HepG2 (cell line): ENCODE results near the gene TMEM14C. TPM values are rescaled to one million over a fixed set of nuclear protein-coding genes. Genes with fewer than 3 reads are reported as not detected.
A peak's percentile ranks its signal among the peaks of the same experiment; 100 is the strongest.
"Not testable (repeated sequence)": the region's sequence is repeated elsewhere in the genome, so short reads cannot be mapped to it uniquely, and the experiment has no call there.

ENCODE experiments used
- CEBPG ChIP-seq: IDR thresholded peaks from 2 replicates; pipeline ENCODE4 v1.6.1; 2016
- FOXA3 ChIP-seq: IDR thresholded peaks from 2 replicates; pipeline ENCODE4 v1.6.1; 2016; ENCODE audit warnings: missing genetic modification reagents, missing compliant biosample characterization
- FOXP1 ChIP-seq, 2 experiments: fragments of 450-650 bp in 1 of 2; IDR thresholded peaks; 2 replicates each; pipeline ENCODE4 v1.6.1; 2017 to 2018; ENCODE audit warnings: antibody characterized with exemption in 1 of 2
- GABPA ChIP-seq, 2 experiments: IDR thresholded peaks; 2 replicates each; pipeline ENCODE4 v1.6.1; 2011 to 2016; ENCODE audit warnings: low read depth in 2 of 2, low read length in 1 of 2, missing biosample characterization in 1 of 2, missing genetic modification characterization in 1 of 2
- MIER2 ChIP-seq: IDR thresholded peaks from 2 replicates; pipeline ENCODE4 v1.6.1; 2016; ENCODE audit warnings: missing biosample characterization, missing genetic modification reagents
- NFYC ChIP-seq: IDR thresholded peaks from 2 replicates; pipeline ENCODE4 v1.6.1; 2016; ENCODE audit warnings: missing genetic modification reagents, missing compliant biosample characterization
- SP140L ChIP-seq: sonication (generic); formaldehyde crosslinking; IDR thresholded peaks from 2 replicates; pipeline ENCODE4 v1.4.0; 2020; ENCODE audit warnings: missing genetic modification reagents, borderline replicate concordance
- ZBTB21 ChIP-seq: sonication (generic); formaldehyde crosslinking; IDR thresholded peaks from 2 replicates; pipeline ENCODE4 v1.4.0; 2020; ENCODE audit warnings: missing genetic modification reagents
- ZGPAT ChIP-seq: IDR thresholded peaks from 2 replicates; pipeline ENCODE4 v1.6.1; 2016; ENCODE audit warnings: mild to moderate bottlenecking
- ZNF256 ChIP-seq: sonication (generic); formaldehyde crosslinking; conservative IDR thresholded peaks from 2 replicates; pipeline ENCODE4 v1.4.0; 2020; ENCODE audit warnings: missing genetic modification reagents
- ZNF557 ChIP-seq: sonication (generic); formaldehyde crosslinking; IDR thresholded peaks from 2 replicates; pipeline ENCODE4 v1.4.0; 2020; ENCODE audit warnings: missing genetic modification reagents
- ZNF800 ChIP-seq: sonication (generic); formaldehyde crosslinking; IDR thresholded peaks from 2 replicates; pipeline ENCODE4 v1.4.0; 2020; ENCODE audit warnings: missing genetic modification reagents
- polyA plus RNA-seq, 8 experiments: library from polyadenylated mRNA; depleted of rRNA in 3 of 8; stranded (reverse) in 7 of 8; unstranded in 1 of 8; fragments of >200 nt; fragmentation: Illumina TruSeq in 4 of 8; extraction: Trizol in 4 of 8; gene quantifications; 2 replicates each; pipeline versions ENCODE4 v1.2.1 to v1.2.3, GENCODE V29; 2011 to 2016; ENCODE audit warnings: low read depth in 4 of 8, missing spikeins in 1 of 8, mixed read lengths in 1 of 8; ENCODE audit not compliant: insufficient read depth in 1 of 8
- total RNA-seq, 5 experiments: library from RNA; depleted of rRNA; stranded (reverse); fragments of >200 nt; fragmentation: Illumina TruSeq; extraction: Trizol; gene quantifications; 2 replicates each; pipeline ENCODE4 v1.2.3, GENCODE V29; 2016; ENCODE audit warnings: low read depth in 1 of 5
- TF ChIP-seq, protein P1 (sequence below): sonication (generic); formaldehyde crosslinking; IDR thresholded peaks from 2 replicates; pipeline ENCODE4 v1.4.0; 2020; ENCODE audit warnings: mild to moderate bottlenecking, missing genetic modification reagents, borderline replicate concordance
- TF ChIP-seq, protein P2 (sequence below), 2 experiments: sonication (generic) in 1 of 2; formaldehyde crosslinking in 1 of 2; IDR thresholded peaks; 2 replicates each; pipeline versions ENCODE4 v1.4.0 to v1.6.1; 2018 to 2020; ENCODE audit warnings: missing genetic modification reagents in 2 of 2, borderline replicate concordance in 1 of 2, low read depth in 1 of 2, mild to moderate bottlenecking in 1 of 2, missing biosample characterization in 1 of 2

TMEM14C gene
- total and polyA plus RNA-seq, 2 of the 13 experiments (the other 11 are each of a cell fraction or from before 2014, with no cell fraction given) = 184 TPM

GRCh38 chr6:10720960-10721849 is 1.7 kb upstream of the TMEM14C start (continued):
- TF ChIP-seq, protein P1, sequence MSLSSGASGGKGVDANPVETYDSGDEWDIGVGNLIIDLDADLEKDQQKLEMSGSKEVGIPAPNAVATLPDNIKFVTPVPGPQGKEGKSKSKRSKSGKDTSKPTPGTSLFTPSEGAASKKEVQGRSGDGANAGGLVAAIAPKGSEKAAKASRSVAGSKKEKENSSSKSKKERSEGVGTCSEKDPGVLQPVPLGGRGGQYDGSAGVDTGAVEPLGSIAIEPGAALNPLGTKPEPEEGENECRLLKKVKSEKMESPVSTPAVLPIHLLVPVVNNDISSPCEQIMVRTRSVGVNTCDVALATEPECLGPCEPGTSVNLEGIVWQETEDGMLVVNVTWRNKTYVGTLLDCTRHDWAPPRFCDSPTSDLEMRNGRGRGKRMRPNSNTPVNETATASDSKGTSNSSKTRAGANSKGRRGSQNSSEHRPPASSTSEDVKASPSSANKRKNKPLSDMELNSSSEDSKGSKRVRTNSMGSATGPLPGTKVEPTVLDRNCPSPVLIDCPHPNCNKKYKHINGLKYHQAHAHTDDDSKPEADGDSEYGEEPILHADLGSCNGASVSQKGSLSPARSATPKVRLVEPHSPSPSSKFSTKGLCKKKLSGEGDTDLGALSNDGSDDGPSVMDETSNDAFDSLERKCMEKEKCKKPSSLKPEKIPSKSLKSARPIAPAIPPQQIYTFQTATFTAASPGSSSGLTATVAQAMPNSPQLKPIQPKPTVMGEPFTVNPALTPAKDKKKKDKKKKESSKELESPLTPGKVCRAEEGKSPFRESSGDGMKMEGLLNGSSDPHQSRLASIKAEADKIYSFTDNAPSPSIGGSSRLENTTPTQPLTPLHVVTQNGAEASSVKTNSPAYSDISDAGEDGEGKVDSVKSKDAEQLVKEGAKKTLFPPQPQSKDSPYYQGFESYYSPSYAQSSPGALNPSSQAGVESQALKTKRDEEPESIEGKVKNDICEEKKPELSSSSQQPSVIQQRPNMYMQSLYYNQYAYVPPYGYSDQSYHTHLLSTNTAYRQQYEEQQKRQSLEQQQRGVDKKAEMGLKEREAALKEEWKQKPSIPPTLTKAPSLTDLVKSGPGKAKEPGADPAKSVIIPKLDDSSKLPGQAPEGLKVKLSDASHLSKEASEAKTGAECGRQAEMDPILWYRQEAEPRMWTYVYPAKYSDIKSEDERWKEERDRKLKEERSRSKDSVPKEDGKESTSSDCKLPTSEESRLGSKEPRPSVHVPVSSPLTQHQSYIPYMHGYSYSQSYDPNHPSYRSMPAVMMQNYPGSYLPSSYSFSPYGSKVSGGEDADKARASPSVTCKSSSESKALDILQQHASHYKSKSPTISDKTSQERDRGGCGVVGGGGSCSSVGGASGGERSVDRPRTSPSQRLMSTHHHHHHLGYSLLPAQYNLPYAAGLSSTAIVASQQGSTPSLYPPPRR = 0 out of 2 replicates have a peak, but pooled peaks have one; percentile 34
- peak; percentile 56; the same call in 1 of the 2 replicates for TF ChIP-seq MIER2 (CRISPR knock-in tag)
- peak; percentile 44; the same call in 1 of the 2 replicates for TF ChIP-seq ZNF800 (CRISPR knock-in tag)
- TF ChIP-seq NFYC (CRISPR knock-in tag) = peak; percentile 93
- peak; percentile 75 for TF ChIP-seq ZGPAT
- peak; percentile 47 for TF ChIP-seq CEBPG
- TF ChIP-seq ZNF557 (CRISPR knock-in tag) = 0 out of 2 replicates have a peak, but pooled peaks have one; percentile 33
- 0 out of 2 replicates have a peak, but pooled peaks have one; percentile 35 for TF ChIP-seq ZBTB21 (CRISPR knock-in tag)
- peak; percentile 64; the same call in 1 of the 2 replicates for TF ChIP-seq ZNF256
- TF ChIP-seq FOXA3 (CRISPR knock-in tag) = peak; percentile 55
- TF ChIP-seq GABPA (IDR thresholded peaks at IDR 0.05; ENCODE audit: low read depth, low read length) = not testable (repeated sequence)
- TF ChIP-seq GABPA (CRISPR knock-in tag; IDR thresholded peaks at IDR 0.05; ENCODE audit: low read depth) = peak; percentile 49
- TF ChIP-seq, protein P2, sequence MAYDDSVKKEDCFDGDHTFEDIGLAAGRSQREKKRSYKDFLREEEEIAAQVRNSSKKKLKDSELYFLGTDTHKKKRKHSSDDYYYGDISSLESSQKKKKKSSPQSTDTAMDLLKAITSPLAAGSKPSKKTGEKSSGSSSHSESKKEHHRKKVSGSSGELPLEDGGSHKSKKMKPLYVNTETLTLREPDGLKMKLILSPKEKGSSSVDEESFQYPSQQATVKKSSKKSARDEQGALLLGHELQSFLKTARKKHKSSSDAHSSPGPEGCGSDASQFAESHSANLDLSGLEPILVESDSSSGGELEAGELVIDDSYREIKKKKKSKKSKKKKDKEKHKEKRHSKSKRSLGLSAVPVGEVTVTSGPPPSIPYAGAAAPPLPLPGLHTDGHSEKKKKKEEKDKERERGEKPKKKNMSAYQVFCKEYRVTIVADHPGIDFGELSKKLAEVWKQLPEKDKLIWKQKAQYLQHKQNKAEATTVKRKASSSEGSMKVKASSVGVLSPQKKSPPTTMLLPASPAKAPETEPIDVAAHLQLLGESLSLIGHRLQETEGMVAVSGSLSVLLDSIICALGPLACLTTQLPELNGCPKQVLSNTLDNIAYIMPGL (CRISPR knock-in tag; IDR thresholded peaks at IDR 0.05; ENCODE audit: borderline replicate concordance in 1 of 2, low read depth in 1 of 2) = peak in 1 of 2 experiments; percentile 16; a peak in 1 of 4 replicates
- TF ChIP-seq FOXP1 (IDR thresholded peaks at IDR 0.05) = peak; percentile 8; the same call in 1 of the 2 replicates
- 0 out of 2 replicates have a peak, but pooled peaks have one; percentile 22 for TF ChIP-seq FOXP1 (CRISPR knock-in tag; IDR thresholded peaks at IDR 0.05)
- TF ChIP-seq SP140L (CRISPR knock-in tag) = peak; percentile 74; the same call in 1 of the 2 replicates
